A673 (cell line): ENCODE measurements around the gene RAPGEF5. TPM values are rescaled to one million over a fixed set of nuclear protein-coding genes. Genes with fewer than 3 reads are reported as not detected.

Experiments used
- BruUV-seq: library from RNA; stranded (reverse); fragments of 400-500 nt; replicated peaks from 2 replicates; lab custom pipeline; 2021; lab: Mats Ljungman, UMichigan
- CTCF ChIA-PET: fragments of 300-600 bp; sonication (Branson Sonifier 250); formaldehyde crosslinking; loops from one replicate; lab custom pipeline; 2022; ENCODE audit warnings: antibody characterized with exemption; lab: Charles Lee
- POLR2A ChIA-PET: fragments of 300-600 bp; sonication (Branson Sonifier 250); formaldehyde crosslinking; loops from one replicate; lab custom pipeline; 2022; ENCODE audit warnings: antibody characterized with exemption; ENCODE audit not compliant: low non-redundant PET; lab: Charles Lee
- DNase-seq: peaks from one replicate; pipeline ENCODE4 v3.0.0-alpha.2; 2015; ENCODE audit warnings: low spot score
- H3K27ac ChIP-seq: fragments of 200-600 bp; sonication (generic); 2 replicates; pipeline ENCODE4 v1.5.1; 2016; ENCODE audit warnings: mixed run types, low read depth, mild to moderate bottlenecking, mixed read lengths, antibody characterized with exemption, low read length; ENCODE audit not compliant: poor library complexity, severe bottlenecking
- H3K27me3 ChIP-seq: fragments of 200-600 bp; sonication (generic); replicated peaks from 2 replicates; pipeline ENCODE4 v1.6.1; 2017; ENCODE audit warnings: mixed run types, low read depth, mild to moderate bottlenecking, mixed read lengths, antibody characterized with exemption, low read length; ENCODE audit not compliant: insufficient read depth, poor library complexity
- H3K36me3 ChIP-seq: fragments of 200-600 bp; sonication (generic); 2 replicates; pipeline ENCODE4 v1.6.1; 2016; ENCODE audit warnings: mixed run types, mild to moderate bottlenecking, mixed read lengths, antibody characterized with exemption, low read length; ENCODE audit not compliant: insufficient read depth, poor library complexity, severe bottlenecking
- H3K4me1 ChIP-seq: fragments of 200-600 bp; sonication (generic); 2 replicates; pipeline ENCODE4 v1.6.1; 2017; ENCODE audit warnings: mixed run types, mild to moderate bottlenecking, mixed read lengths, antibody characterized with exemption, low read length; ENCODE audit not compliant: insufficient read depth, poor library complexity, severe bottlenecking
- H3K4me3 ChIP-seq: fragments of 200-600 bp; sonication (generic); 2 replicates; pipeline ENCODE4 v1.5.1; 2016; ENCODE audit warnings: low read depth, mixed run types, mild to moderate bottlenecking, mixed read lengths, low read length; ENCODE audit not compliant: poor library complexity, severe bottlenecking
- H3K9me3 ChIP-seq: fragments of 200-600 bp; sonication (generic); 2 replicates; pipeline ENCODE4 v1.6.1; 2016; ENCODE audit warnings: mixed run types, low read depth, mild to moderate bottlenecking, mixed read lengths, antibody characterized with exemption, low read length; ENCODE audit not compliant: poor library complexity, severe bottlenecking
- CTCF ChIP-seq: fragments of 300-800, 200-600 bp; sonication (generic); conservative IDR thresholded peaks from 2 replicates; pipeline ENCODE4 v1.5.1; 2017; ENCODE audit warnings: low read depth, mild to moderate bottlenecking, antibody characterized with exemption, low read length, moderate library complexity, mixed read lengths
- EZH2 ChIP-seq: fragments of 200-600 bp; sonication (generic); IDR thresholded peaks from 2 replicates; pipeline ENCODE4 v1.6.1; 2017; ENCODE audit warnings: borderline replicate concordance, low read depth, mild to moderate bottlenecking, mixed read lengths, antibody characterized with exemption, low read length; ENCODE audit not compliant: poor library complexity, severe bottlenecking
- intact Hi-C: fragments of 100-400 bp; cut with micrococcal nuclease; formaldehyde crosslinking; loops from one replicate; pipeline ENCODE4 v1.10.0; 2022; ENCODE audit not compliant: unreplicated experiment
- total RNA-seq: library from RNA; stranded (reverse); gene quantifications from 2 replicates; pipeline ENCODE4 v1.2.3, GENCODE V29; 2021

RAPGEF5 gene
- total RNA-seq, 1 experiment from 2014 or later: 10.7 TPM

GRCh38 chr7:22116451-22117030, 240.4 kb downstream of the RAPGEF5 start:
- Histone ChIP-seq H3K27ac (no peak overlapping the region), H3K27me3 (no peaks in the 10 kb centered on the region), H3K9me3 (no peaks in the 10 kb centered on the region), H3K4me3 (no peak overlapping the region), H3K36me3 (no peaks in the 10 kb centered on the region), H3K4me1 (peaks cover 27% of the 10 kb centered on the region)
- BruUV-seq: no TSS peak
- ChIA-PET CTCF (no interaction called here), POLR2A (interaction anchor here (0.7 kb wide), 1 partner anchor 116 kb away, joined by 4 read pairs; no protein-coding TSS in a partner anchor)
- TF ChIP-seq CTCF (no peak), EZH2 (no peak)
- intact Hi-C loops: no loop called here
- DNase-seq: no peak

GRCh38 chr7:22115689-22116088, 241.3 kb downstream of the RAPGEF5 start:
- BruUV-seq: no TSS peak
- H3K9me3 ChIP-seq: no peaks in the 10 kb centered on the region
- H3K27me3 ChIP-seq: no peaks in the 10 kb centered on the region
- no peak for DNase-seq
- H3K27ac ChIP-seq: no peak overlapping the region
- TF ChIP-seq EZH2 (no peak), CTCF (no peak)
- H3K4me1 ChIP-seq: peaks cover 21% of the 10 kb centered on the region
- no peak overlapping the region for H3K4me3 ChIP-seq
- ChIA-PET CTCF (no interaction called here), POLR2A (no interaction called here)
- H3K36me3 ChIP-seq: no peaks in the 10 kb centered on the region
- intact Hi-C loops: no loop called here

DNA sequence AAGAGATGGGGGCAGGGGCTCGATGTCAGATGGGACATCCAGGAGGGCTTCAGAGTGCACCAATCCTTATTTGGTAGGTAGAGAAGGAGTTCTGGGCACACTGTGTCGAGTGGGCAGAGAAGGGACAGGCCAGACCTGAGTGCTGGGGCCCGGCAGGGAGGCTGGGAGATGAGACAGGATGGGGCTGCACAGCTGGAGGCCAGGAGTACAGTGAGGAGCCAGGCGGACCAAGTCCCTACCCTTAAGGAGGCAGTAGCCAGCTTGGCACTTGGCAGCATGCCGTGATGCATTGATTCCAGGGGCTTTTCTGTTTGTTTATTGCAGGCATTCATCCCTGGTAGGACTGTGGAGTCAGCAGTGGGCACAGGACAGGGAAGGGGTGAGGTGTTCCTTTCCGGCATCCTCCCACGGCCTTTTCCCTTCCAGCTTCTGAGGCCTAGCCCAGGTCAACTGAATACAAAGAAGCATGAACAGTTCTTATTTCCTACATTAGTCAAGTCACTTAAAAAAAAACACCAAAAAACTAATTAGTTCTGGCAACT, 242.4 kb downstream of the RAPGEF5 start:
- Histone ChIP-seq H3K9me3 (no peaks in the 10 kb centered on the region), H3K36me3 (no peaks in the 10 kb centered on the region), H3K27ac (no peak overlapping the region), H3K27me3 (no peaks in the 10 kb centered on the region), H3K4me3 (no peak overlapping the region), H3K4me1 (peaks cover 15% of the 10 kb centered on the region)
- intact Hi-C loops: loop anchor here (5.0 kb wide), 2 partner anchors 143 to 183 kb away; no protein-coding TSS in a partner anchor
- DNase-seq: no peak
- ChIA-PET POLR2A (interaction anchor here (0.6 kb wide), 1 partner anchor 18 kb away, joined by 3 read pairs; no protein-coding TSS in a partner anchor), CTCF (no interaction called here)
- BruUV-seq: no TSS peak
- no peak for TF ChIP-seq CTCF
- no peak for TF ChIP-seq EZH2
